GM21447 (cell line): ENCODE measurements around the gene CRK.

Experiments used
- ATAC-seq: cut with Tn5 transposase; IDR thresholded peaks from one replicate; pipeline ENCODE4 v1.9.1; 2021; ENCODE audit not compliant: unreplicated experiment

Gene CRK

DNA sequence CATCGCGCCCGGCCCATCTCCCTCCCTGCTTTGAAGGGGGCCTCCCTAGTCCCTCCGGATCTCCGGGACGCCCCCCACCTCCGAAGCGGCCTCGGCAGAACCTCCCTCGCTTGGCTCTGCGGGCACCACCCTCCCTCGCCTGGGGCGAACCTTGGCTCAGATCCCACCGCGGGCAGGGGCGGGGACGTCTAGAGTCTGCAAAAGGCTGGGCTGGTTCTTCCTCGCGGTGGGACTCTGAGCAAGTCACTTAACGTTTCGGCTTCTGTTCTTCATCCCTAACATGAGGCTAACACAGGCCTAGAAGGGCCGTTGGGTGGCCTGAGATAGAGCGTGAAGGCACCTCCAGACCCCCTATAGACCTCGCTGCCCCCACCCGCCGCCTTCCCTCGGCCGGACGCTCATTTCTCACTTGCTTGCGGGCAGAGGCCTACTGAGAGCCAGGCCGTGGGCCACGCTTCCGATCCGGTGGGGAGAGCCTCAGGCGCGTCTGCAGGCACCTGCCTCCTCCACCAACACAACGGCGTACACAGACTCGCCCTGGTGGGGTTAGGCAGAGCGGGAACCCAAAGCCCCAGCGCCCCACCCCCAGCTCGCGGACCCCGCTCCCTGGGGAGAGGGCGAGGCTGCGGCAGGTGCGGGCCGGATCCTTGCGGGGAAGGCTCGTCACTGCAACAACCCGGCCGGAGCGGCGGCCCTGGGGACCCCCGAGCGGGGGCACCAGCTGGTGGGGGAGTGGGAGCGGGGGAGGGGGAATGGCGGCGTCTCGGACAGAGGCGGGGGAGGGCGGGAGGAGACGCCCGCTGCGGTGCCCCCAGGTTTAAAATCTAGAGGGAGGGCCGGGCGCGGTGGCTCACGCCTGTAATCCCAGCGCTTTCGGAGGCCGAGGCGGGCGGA, 31.0 kb upstream of the CRK start:
- ATAC-seq, result no peak

DNA sequence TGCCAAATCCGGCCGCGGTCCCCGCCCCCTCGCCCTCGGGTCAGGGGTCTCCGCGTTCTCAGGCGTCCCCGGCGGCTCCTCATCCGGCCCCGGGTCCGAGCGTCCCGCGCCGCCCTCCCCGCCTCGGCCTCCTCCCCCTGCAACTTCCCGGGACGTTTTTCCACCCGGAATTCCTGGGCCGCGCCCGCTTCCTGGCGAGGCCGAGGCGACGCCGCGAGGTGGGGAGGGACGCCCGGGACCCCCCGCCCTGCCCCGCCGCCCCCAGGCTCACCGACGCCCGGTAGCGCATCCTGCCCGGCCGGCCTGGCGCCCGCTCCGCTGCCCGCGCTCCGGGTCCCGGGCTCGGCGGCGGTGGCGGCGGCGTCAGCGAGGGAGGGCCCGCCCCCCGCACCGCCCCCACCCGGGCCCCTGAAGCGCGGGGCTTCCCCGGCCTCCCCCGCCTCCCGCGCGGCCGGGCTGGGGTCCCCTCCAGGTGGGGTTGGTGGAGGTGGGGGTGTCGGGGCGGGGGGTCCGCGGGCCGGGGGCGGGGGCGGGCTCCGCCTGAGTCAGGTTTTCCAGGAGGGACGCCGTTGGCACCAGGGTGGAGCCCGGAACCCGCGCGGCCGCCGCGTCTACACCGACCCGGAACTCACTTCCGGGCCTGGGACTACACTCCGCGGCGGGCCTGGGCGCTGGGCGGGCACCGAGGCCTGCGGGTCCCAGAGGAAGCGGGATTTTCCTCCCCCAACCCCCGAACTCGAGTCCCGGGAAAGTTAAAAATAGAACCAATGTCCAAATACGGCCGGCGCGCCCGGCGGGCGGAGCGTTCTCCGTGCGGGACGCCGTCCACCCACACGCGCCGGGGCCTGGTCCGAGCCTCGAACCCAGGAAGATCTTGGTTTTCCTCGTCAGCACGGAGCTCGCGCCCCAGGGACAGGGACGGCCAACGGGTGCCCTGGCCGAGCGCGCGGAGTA, 29.7 kb upstream of the CRK start:
- ATAC-seq, result no peak

DNA sequence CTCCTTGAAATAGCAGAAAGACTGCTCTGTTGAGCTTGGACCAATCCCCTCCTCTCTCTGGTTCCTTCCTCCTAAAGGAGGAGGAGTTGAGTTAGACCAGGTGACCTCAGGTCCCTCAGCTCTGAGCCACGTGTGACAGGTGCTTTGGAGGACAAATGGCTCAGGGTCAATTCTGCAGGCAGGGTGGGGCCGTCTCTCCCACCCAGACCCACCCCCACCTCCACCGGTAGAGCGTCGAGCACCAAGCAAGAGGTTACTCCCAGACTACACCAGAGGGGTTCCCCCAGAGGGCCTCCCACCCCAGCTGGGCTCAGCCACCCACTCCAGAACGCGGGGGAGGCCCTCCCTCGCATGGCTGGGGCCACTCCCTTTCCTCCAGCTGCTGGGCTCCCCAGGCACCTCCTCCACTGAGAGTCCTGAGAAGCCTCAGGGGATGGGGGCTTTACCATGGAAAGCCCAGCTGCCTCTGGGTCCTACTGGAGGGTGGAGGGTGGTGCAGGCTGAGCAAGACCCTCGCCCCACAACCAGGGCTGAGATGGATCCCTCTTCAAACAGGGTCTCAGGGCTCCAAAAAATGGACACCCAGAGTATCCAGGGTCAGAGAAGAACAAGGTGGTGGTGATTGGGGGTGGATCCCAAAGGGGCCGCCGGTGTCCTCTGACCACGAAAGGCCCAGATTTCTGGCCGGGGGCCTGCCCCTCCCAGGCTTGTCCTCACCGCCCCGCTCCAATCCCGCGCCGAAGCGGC, 28.8 kb upstream of the CRK start:
- peak; percentile 44 for ATAC-seq

DNA sequence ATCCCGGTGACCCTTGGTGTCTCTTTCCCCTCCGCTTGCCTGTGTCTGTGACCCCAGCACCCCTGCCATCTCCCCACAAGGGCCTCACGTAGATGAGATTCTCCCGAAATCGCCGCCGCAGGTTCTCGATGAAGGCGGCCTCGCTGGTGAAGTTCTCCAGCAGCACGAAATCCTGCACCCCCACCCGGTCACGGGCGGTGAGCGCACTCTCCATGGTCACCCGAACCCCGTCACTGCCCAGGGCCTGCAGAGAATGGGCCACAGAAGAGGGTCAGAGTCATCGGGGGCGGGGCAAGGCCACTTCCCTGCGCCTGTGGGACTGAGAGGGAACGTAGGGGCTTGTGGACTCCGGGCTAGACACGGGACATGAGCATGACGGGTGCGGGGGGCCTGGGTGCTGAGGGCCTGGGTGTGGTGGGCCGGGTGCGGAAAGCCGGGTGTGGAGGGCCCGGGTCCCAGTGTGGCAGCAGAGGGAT, 28.1 kb upstream of the CRK start:
- no peak for ATAC-seq

DNA sequence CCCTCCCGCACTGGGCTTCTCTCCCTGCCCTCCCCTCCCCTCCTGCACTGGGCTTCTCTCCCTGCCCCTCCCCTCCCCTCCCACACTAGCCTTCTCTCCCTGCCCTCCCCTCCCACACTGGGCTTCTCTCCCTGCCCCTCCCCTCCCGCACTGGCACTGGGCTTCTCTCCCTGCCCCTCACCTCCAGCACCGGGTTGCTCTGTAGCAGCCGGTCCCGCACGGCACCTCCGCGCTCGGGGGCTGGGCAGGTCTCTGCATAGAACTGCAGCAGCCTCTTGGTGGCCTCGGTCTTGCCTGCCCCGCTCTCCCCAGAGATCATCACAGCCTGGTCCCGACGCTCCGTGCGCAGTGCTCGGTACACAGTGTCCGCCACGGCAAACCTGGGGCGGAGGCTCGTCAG, 26.6 kb upstream of the CRK start:
- ATAC-seq, result no peak

DNA sequence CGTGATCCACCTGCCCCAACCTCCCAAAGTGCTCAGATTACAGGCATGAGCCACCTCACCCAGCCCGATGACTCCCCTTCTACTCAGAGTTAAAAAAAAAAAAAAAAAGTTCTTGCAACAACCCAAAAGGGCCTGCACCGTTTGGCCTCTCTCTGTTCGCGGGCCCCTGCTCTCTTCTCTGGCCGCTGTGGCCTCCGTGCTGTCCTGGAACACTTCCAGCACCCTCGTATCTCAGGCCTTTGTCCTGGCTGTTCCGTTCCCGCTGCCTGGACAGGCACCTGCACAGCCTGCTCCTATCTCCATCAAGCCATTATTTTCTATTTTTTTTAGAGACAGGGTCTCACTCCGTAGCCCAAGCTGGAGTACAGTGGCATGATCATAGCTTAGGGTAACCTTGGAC, 25.7 kb upstream of the CRK start:
- ATAC-seq, result no peak

DNA sequence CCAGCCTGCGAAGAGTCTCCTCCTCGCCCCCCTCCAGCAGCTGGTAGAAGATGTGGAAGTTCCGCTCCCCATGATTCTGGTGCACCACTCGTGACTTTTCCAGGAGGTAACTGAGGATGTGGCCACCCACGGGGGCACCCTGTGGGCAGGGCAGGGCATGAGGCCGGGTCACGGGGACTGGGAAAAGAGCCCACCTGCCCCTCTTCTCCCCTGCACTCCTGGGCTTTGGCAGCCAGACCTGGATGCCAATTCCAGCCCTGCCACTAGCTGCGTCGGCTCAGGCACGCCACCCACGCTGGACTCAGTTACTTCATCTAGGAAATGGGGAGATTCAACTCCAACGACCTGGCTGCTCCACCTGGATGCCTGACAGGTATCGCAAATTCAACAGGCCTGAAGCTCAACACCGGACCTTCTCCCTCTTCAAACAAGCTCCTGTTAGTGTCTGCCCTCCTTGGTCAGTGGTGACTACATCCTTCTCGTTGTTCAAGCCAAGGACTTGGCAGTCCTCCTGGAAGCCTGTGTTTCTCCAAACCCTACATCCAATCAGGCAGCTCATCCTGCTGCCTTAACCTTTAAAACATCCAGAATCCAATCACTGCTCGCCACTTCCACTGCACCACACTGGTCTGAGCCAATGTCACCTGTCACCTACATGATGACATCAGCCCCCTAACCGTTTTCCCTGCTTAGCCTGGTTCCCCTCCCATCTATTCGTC, 24.9 kb upstream of the CRK start:
- no peak for ATAC-seq

DNA sequence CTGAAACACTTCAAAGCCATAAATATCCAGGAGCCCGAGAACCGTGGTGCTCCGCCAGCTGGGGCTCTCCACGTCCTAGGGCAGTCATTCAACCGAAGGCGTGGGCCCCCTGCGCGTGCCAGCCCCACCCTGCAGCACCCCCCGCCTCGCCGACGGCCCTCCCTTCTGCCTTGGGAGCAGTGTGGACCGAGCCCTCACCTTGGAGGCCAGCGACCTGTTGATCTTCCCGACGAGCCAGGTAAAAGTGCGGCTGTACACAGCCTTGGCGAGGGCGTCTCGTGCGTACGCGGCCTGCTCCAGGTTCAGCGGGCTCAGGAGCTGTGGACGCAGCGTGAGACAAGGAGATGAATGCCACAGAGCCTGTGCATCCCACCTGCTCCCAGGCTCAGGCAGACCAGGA, 22.4 kb upstream of the CRK start:
- no peak for ATAC-seq

DNA sequence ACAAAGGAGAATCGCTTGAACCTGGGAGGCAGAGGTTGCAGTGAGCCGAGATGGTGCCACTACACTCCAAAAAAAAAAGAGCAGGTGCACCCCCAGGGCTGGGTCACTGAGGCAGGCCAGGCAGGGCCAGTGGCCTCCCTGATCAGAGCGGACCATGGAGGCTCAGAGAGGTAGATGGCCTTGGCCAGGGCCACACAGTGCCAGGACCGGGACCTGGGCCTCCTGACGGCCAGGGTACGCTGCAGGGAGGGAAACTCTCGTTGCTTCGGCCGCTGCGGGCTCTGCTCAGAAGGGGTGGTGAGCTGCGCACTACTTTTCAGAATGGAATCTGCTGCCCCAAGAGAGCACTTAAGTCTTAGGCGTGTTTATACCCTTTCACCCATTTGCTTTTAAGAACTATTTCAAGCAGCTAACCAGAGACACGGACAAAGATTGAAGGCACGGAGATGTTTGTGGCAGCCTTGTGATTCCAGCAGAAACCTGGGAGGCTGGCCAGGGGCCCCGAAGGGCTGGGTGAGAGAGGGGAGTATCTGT, 19.4 kb upstream of the CRK start:
- peak; percentile 10 for ATAC-seq

DNA sequence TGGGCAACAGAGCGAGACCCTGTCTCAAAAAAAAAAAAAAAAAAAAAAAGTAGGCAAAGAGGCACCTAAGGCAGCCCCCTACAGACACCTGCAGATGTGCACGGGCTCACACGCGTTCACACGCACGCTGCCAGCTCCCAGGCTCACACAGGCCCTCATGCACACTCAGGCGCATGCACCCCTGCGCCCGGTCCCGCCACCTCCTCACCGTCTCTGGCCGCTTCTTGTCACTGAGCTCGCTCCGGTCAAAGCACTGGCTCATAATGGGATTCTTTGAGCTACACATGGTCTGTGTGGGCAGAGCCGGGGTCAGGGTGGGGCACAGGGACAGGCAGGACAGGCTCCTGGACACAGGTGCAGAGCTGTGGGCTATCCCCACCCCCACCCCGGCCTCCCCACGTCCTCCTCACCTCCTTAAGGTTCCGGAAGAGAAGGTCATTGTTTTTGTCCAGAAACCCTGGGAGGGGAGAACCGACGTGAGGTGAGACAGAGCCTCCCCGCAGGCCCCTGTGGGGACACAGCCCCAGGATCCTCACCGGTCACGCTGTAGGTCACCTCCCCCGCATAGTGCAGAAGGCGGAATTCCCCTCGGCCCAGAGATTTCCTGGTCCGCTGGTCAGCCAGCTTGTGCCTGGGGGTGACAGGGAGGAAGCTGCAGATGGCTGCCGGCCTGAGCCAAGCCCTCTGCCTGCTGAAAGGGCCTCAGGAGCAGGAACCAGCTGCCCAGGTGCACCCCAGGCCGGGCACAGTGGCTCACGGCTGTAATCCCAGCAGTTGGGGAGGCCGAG, 18.6 kb upstream of the CRK start:
- ATAC-seq, result peak; percentile 75

DNA sequence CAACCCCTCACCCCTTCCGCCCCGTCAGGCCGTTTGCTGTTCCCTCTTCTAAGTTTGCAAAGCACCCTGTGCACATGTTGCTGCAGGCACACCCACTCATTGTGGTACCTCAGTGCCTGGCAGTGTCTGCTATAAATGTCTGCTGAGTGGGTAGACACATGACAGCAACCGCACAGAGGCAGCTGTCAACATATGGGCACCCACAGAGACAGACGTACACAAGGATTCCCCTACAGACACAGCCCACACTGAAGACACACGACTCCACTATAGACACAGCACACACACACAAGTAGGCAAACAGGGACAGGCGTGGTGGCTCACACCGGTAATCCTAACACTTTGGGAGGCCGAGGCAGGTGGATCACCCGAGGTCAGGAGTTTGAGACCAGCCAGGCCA, 17.8 kb upstream of the CRK start:
- no peak for ATAC-seq

DNA sequence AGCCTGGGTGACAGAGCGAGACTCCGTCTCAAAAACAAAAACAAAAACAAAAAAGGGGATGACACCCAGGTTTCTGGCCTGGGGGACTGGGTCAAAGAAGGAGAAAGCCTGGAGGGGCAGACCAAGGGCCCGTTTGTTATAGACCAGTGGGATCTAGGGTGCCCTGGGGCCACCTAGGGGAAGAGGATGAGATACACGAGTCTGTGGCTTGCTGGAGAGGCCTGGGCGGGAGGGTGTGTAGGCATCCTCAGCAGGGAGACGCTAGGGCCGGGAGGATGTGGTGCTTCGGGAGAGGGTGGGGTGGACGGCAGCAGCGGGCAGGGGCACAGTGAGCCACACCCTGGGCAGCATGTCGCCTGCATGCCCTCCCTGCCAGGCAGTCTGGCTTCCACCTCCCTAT, 17.1 kb upstream of the CRK start:
- ATAC-seq, result no peak

DNA sequence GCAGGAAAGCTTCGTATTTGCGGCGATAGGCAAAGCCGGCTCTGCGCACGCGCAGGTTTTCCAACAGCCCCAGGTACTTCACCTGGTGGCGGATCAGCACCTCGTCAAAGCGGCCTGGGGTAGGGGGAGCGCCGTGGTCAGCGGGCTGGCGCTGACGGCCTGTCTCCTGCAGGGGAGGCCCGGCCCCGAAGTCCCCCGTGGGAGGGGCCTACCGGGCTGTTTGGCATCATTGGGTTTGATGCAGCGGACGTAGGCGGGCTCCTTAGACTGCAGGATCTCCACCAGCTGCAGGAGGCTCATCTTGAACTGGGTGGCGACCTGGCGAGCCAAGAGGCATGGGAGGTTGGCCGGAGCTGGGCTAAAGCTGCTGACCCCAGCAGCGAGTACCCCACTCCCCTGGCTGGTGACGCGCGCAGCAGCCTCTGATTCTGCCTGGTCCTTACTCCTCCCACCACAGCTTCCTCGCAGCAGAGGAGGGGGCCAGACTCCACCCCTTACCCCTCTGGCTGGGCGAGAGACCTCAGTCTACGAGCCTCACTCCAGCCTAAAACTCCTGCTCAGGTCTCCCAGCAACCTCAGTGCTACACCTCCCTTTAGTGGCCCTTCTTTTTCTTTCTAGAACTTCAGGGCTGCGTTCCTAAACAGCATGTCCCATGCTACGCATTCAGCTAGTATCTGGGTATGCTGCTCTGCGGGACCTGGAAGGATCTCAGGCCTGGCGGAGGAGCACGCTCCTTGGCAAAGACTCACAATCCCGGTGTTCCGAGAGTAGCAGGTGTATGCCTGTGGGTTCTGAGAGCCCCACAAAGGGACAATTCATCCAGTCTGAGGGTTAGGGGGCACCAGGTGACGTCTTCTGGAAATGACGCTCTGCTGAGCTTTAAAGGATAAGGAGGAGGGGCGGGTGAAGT, 16.1 kb upstream of the CRK start:
- no peak for ATAC-seq

DNA sequence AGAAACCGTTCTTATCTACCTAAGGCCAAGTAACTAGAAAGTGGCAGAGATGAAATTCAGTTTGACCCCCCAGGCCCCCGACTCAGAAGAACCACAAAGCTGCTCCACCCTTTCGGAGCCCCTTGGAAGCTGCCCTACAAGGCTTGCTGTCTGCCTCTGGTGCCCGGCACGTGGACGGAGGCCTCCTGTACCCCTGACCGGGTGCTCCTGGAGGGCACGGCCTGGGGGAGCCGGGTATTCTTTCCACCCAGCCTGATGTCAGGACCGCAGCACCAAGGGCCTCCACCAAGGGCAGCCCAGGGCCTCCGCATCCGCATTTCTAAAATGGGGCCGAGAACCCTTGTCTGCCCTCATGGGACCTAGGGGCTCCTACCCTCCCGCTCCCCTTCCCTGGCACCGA, 15.5 kb upstream of the CRK start:
- no peak for ATAC-seq

DNA sequence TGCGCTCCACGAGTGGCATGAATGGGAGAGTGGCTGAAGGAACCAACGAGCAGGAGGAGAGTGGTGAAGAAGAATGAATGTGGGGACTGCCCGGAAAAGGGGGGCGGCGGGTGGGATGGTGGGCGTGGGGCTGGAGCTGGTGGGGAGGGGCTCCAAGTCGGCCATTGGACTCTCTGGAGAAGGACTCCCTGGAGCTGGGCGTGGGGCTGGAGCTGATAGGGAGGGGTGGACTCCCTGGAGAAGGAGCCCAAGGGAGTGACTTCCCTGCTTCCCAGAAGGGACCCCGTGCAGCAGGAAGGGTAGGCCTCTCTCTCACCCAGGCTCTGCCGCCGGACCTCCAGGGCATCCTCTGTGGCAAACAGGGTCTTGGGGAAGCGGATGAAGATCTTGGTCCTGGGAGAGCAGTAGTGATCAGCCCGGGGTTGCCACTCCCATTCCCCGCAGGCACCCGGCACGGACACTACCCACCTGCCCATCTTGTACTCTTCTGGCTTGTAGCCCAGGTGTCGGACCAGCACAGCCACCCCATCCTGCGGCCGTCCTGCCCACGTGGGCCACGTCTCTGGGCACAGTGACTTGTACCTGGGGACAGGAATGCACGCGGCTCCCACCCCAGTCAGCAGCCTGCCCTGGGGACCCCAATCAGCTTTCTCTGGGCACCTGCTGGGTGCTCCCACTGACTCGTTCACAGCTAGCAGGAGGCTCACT, 14.9 kb upstream of the CRK start:
- ATAC-seq, result no peak

DNA sequence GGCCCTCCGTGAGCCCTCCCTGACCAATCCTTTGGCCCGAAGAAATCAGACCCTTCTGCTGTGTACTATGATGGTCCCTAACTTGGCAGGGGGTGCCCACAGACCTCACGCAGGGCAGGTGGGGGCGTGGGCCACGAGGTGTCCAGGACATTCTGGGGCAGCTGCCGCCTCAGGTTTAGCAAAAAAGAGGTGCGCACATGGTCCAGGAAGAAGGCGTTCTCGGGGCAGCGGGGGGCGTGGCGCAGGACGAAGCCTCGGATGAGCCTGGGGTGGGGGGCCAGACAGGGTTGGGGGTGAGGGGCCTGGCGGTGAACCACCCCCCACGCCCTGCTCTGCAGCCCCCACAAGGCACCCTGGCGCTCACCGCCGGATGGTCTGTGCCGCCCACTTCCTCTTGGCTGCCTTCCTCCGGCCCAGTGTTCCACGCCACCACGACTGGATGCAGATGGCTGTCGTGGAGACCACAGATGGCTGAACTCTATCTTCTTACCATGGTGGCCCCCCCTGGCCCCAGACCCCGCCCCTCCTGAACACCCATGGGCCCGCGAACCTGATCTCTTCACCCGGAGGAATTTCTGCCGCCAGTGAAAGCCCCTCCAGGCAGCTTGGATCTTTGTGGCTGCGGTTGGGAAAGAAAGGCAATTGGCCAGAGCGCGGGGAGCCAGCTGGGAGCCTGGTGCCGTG, 14.2 kb upstream of the CRK start:
- no peak for ATAC-seq

DNA sequence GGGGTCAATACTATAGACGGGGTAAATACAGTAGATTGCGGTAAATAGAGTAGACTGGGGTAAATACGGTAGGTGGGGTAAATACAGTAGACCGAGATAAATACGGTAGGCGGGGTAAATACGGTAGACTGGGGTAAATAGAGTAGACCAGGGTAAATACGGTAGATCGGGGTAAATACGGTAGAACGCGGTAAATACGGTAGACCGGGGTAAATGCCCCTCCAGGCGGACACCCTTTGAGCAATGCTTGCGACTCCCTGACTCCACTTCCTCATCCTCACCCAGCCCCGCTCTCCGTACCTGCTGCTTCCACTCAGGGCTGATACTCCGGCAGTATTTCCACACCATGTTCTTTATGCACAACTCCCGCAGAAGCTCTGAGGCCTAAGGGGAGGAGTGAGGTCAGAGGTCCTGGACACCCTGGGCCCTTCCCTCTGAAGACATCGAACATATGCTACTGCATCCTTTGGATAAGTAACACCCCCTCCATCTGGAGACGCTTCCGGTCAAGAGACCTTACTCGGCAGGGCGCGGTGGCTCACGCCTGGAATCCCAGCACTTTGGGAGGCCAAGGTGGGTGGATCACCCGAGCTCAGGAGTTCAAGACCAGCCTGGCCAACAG, 13.3 kb upstream of the CRK start:
- ATAC-seq, result no peak
